ENCODE data around the gene SLITRK5. TPM values are rescaled to one million over a fixed set of nuclear protein-coding genes. Genes with fewer than 3 reads are reported as not detected.

The SLITRK5 gene
- total and polyA plus RNA-seq, 2 experiments from 2014 or later, result 0.50 to 1.6 TPM

GRCh38 chr13:87696458-87696857 lies 25.3 kb downstream of the SLITRK5 start:
- Histone ChIP-seq H3K4me1 (ENCODE audit: insufficient read depth) (no peaks in the 10 kb centered on the region), H3K4me3 (no peak overlapping the region), H3K27ac (ENCODE audit: low read depth) (no peak overlapping the region), H3K36me3 (ENCODE audit: insufficient read depth) (no peaks in the 10 kb centered on the region), H3K9me2 (ENCODE audit: insufficient read depth) (no peaks in the 10 kb centered on the region), H4K20me1 (replicated peaks; ENCODE audit: insufficient read depth) (no peaks in the 10 kb centered on the region), H2AFZ (no peak overlapping the region), H3K79me2 (replicated peaks; ENCODE audit: insufficient read depth) (no peaks in the 10 kb centered on the region), H3F3A (replicated peaks; ENCODE audit: low read depth) (no peaks in the 10 kb centered on the region), H3K4me2 (no peak overlapping the region), H3K27me3 (ENCODE audit: insufficient read depth) (no peaks in the 10 kb centered on the region)
- no peak for ATAC-seq
- Mint-ChIP-seq H3K4me1 (no peaks in the 10 kb centered on the region), H3K36me3 (ENCODE audit: low read depth) (no peaks in the 10 kb centered on the region), H3K9me3 (no peaks in the 10 kb centered on the region), H3K27ac (no peak overlapping the region), H3K4me3 (no peak overlapping the region), H3K27me3 (ENCODE audit: insufficient read depth, low read depth, poor library complexity) (no peaks in the 10 kb centered on the region)
- no peak for DNase-seq (ENCODE audit: low spot score)
- TF ChIP-seq CTCF (conservative IDR thresholded peaks at IDR 0.05; ENCODE audit: low read depth in 2 of 2) (no peak), EZH2phosphoT487 (IDR thresholded peaks at IDR 0.05; ENCODE audit: unreplicated experiment) (no peak)

- no peaks in the 10 kb centered on the region for H3F3A ChIP-seq (replicated peaks; ENCODE audit: low read depth)
- no peak overlapping the region for H3K4me3 ChIP-seq
- H3K4me1 ChIP-seq (ENCODE audit: insufficient read depth), result no peaks in the 10 kb centered on the region
- H2AFZ ChIP-seq, result no peak overlapping the region
- H3K9me2 ChIP-seq (ENCODE audit: insufficient read depth), result no peaks in the 10 kb centered on the region
- no peak overlapping the region for H3K4me2 ChIP-seq
- no peaks in the 10 kb centered on the region for H3K36me3 ChIP-seq (ENCODE audit: insufficient read depth)
- no peaks in the 10 kb centered on the region for H3K79me2 ChIP-seq (replicated peaks; ENCODE audit: insufficient read depth)
- no peak for ATAC-seq
- no peak overlapping the region for H3K4me3 Mint-ChIP-seq
- H3K27ac Mint-ChIP-seq, result no peak overlapping the region
- H3K4me1 Mint-ChIP-seq, result no peaks in the 10 kb centered on the region
- H3K27me3 ChIP-seq (ENCODE audit: insufficient read depth), result no peaks in the 10 kb centered on the region
- no peaks in the 10 kb centered on the region for H3K9me3 Mint-ChIP-seq
- H3K27me3 Mint-ChIP-seq (ENCODE audit: insufficient read depth, low read depth, poor library complexity), result no peaks in the 10 kb centered on the region
- H4K20me1 ChIP-seq (replicated peaks; ENCODE audit: insufficient read depth), result no peaks in the 10 kb centered on the region
- no peak overlapping the region for H3K27ac ChIP-seq (ENCODE audit: low read depth)
- H3K36me3 Mint-ChIP-seq (ENCODE audit: low read depth), result no peaks in the 10 kb centered on the region
- no peak for DNase-seq (ENCODE audit: low spot score)
- TF ChIP-seq STAT1 (IDR thresholded peaks at IDR 0.05; ENCODE audit: unreplicated experiment), result no peak
- TF ChIP-seq EZH2 (IDR thresholded peaks at IDR 0.05; ENCODE audit: low read depth, unreplicated experiment), result no peak
- no peak for TF ChIP-seq CREB1 (CRISPR knock-in tag; IDR thresholded peaks at IDR 0.05; ENCODE audit: low read depth)
- TF ChIP-seq ZNF331 (CRISPR knock-in tag; IDR thresholded peaks at IDR 0.05; ENCODE audit: low read depth), result no peak
- no peak for TF ChIP-seq ZNF114 (CRISPR knock-in tag; IDR thresholded peaks at IDR 0.05)
- no peak for TF ChIP-seq ZNF462 (CRISPR knock-in tag; IDR thresholded peaks at IDR 0.05)
- TF ChIP-seq JUNB (IDR thresholded peaks at IDR 0.05; ENCODE audit: unreplicated experiment), result no peak
- TF ChIP-seq POLR2AphosphoS5 (IDR thresholded peaks at IDR 0.05; ENCODE audit: low read depth), result no peak
- no peak for TF ChIP-seq NANOG (IDR thresholded peaks at IDR 0.05; ENCODE audit: borderline replicate concordance)
- no peak for TF ChIP-seq REST (IDR thresholded peaks at IDR 0.05; ENCODE audit: unreplicated experiment)
- TF ChIP-seq EZH2phosphoT487 (IDR thresholded peaks at IDR 0.05; ENCODE audit: unreplicated experiment), result no peak
Measured at GRCh38 chr13:87698268-87698667, 27.1 kb downstream of the SLITRK5 start.

All from GM23338 (cell line).